NK-92 treated with Interleukin-12 subunit alpha and Interleukin-12 subunit beta, amount 100 ng/mL, for 24 hours (cell line): ENCODE measurements around the gene RSPH9.

Source experiments
- DNase-seq: peaks from one replicate; lab custom pipeline; 2025; lab: John Stamatoyannopoulos, UW

The RSPH9 gene

GRCh38 chr6:43668151-43669028 is 23.6 kb downstream of the RSPH9 start:
- DNase-seq = no peak

- DNase-seq = no peak
These were observed 24.4 kb downstream of the RSPH9 start for GRCh38 chr6:43669050-43669921.

GRCh38 chr6:43669922-43670622 is 25.2 kb downstream of the RSPH9 start:
- no peak for DNase-seq

- no peak for DNase-seq
These were observed 25.8 kb downstream of the RSPH9 start for GRCh38 chr6:43670623-43670986.

- DNase-seq = no peak
These were observed 26.4 kb downstream of the RSPH9 start for GRCh38 chr6:43671011-43671800.

- no peak for DNase-seq
These were observed 27.2 kb downstream of the RSPH9 start for GRCh38 chr6:43671801-43672690.

GRCh38 chr6:43673444-43674084 is 28.7 kb downstream of the RSPH9 start:
- DNase-seq = no peak

GRCh38 chr6:43674291-43674690 is 29.5 kb downstream of the RSPH9 start:
- DNase-seq = no peak

GRCh38 chr6:43674921-43675320 is 30.1 kb downstream of the RSPH9 start:
- DNase-seq = no peak

GRCh38 chr6:43676962-43677606 is 32.2 kb downstream of the RSPH9 start:
- no peak for DNase-seq

GRCh38 chr6:43677759-43678158 is 32.9 kb downstream of the RSPH9 start:
- no peak for DNase-seq

- no peak for DNase-seq
These were observed 33.5 kb downstream of the RSPH9 start for GRCh38 chr6:43678341-43678740.

GRCh38 chr6:43679057-43679456 is 34.2 kb downstream of the RSPH9 start:
- no peak for DNase-seq

- no peak for DNase-seq
These were observed 35.7 kb downstream of the RSPH9 start for GRCh38 chr6:43680308-43681200.

- no peak for DNase-seq
These were observed 36.5 kb downstream of the RSPH9 start for GRCh38 chr6:43681303-43681702.

- DNase-seq = no peak
These were observed 38.0 kb downstream of the RSPH9 start for GRCh38 chr6:43682724-43683429.

- no peak for DNase-seq
These were observed 39.0 kb downstream of the RSPH9 start for GRCh38 chr6:43683708-43684455.
